Measurements from ENCODE around the gene KLHL29. TPM values are rescaled to one million over a fixed set of nuclear protein-coding genes. Genes with fewer than 3 reads are reported as not detected.

KLHL29 gene
- total RNA-seq, 6 experiments from 2014 or later: 1.2 to 10.2 (median 6.4) TPM

DNA sequence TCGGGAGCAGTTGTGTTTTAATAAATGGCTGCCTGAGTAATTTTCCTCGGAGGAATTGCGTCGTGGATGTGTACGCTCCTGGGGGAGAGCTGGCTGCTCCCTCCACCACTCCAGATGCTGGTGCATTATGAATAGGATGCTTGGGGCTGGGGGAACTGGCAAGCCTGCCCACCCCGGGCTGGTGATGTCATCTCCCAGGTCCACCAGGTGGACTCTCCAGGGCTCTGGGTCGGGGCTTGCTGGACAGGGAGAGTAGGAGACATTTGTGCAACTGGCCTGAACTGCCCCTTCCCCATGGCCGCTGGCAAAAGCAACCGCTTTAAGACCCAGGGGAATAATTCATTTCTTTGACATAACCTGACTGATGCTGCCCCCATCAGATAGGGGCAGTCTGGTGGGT, 158.7 kb downstream of the KLHL29 start:
- no peaks in the 10 kb centered on the region for H3K36me3 ChIP-seq
- intact Hi-C loops (cut with DNase I): no loop called here
- no peaks in the 10 kb centered on the region for H3K27me3 ChIP-seq
- H3K4me3 ChIP-seq: no peak overlapping the region
- TF ChIP-seq POLR2A (IDR thresholded peaks at IDR 0.05): no peak
- TF ChIP-seq, protein P1, sequence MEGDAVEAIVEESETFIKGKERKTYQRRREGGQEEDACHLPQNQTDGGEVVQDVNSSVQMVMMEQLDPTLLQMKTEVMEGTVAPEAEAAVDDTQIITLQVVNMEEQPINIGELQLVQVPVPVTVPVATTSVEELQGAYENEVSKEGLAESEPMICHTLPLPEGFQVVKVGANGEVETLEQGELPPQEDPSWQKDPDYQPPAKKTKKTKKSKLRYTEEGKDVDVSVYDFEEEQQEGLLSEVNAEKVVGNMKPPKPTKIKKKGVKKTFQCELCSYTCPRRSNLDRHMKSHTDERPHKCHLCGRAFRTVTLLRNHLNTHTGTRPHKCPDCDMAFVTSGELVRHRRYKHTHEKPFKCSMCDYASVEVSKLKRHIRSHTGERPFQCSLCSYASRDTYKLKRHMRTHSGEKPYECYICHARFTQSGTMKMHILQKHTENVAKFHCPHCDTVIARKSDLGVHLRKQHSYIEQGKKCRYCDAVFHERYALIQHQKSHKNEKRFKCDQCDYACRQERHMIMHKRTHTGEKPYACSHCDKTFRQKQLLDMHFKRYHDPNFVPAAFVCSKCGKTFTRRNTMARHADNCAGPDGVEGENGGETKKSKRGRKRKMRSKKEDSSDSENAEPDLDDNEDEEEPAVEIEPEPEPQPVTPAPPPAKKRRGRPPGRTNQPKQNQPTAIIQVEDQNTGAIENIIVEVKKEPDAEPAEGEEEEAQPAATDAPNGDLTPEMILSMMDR (IDR thresholded peaks at IDR 0.05): no peak
- WGBS (ENCODE audit: insufficient coverage, low coverage, low lambda C conversion rate, missing lambda C conversion rate): 84% methylated on average over 7 of the region's 9 CpGs
- no peak for ATAC-seq
- no peaks in the 10 kb centered on the region for H3K9me3 ChIP-seq
- no peak overlapping the region for H3K27ac ChIP-seq
- DNase-seq: no peak
- H3K4me1 ChIP-seq: no peaks in the 10 kb centered on the region

DNA sequence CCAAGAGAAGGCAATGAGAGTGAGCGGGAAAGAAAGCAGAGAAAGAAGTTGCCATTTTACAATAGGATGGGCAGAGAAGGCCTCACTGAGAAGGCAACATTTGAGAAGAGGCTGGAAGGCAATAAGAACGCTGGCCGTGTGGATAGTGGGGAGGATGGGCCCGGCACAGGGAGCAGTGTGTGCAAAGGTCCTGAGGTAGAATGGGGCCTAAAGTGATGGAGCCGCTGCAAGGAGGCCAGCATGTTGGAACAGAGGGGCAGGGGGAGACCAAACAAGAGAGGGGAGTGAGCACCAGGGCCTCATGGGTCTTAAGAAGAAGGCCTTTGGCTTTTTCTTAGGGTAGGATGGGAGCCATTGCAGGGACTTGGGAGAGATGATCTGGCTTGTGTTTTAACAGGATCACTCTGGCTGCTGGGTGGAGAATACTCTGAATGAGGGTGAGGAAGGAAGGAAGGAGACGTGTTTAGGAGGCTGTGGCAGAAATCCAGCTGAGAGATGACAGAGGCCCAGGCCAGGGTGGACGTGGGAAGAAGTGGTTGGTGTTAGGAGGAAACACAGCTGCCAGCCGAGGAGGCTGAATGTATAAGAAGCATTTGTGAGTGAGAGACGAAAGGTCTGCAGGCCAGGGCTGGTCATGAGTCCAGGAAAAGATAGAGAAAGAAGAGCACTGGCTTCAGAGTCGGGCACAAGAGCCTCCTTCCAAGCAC, 159.8 kb downstream of the KLHL29 start:
- ATAC-seq (no peak), DNase-seq (no peak)
- intact Hi-C loops (cut with DNase I): no loop called here
- Histone ChIP-seq H3K27ac (no peak overlapping the region), H3K9me3 (no peaks in the 10 kb centered on the region), H3K36me3 (no peaks in the 10 kb centered on the region), H3K4me3 (no peak overlapping the region), H3K27me3 (no peaks in the 10 kb centered on the region), H3K4me1 (no peaks in the 10 kb centered on the region)
- TF ChIP-seq POLR2A (IDR thresholded peaks at IDR 0.05): no peak
- TF ChIP-seq, protein P1 (IDR thresholded peaks at IDR 0.05): no peak
- WGBS (ENCODE audit: insufficient coverage, low coverage, low lambda C conversion rate, missing lambda C conversion rate): 76% methylated on average over 10 of the region's 10 CpGs

DNA sequence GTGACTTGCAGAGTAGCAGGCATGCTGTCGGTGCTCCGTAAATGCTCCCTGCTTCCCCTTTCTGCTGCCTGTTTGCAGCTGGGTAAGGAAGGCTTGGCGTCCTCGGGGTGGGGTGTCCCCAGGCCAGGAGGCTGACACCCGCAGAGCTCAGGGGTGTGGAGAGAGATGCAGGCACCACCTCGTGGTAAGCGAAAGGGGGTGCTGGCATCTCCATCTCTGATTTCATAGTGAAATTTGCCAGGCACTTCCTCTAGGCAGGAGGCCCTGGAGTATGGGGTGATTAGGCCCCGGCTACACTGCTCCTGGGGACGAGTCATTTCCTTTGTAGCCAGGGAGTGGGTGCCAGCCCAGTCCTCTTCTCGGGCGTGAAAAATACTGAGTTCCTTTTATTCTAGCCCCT, 160.4 kb downstream of the KLHL29 start:
- Histone ChIP-seq H3K9me3 (no peaks in the 10 kb centered on the region), H3K4me3 (no peak overlapping the region), H3K27ac (no peak overlapping the region), H3K4me1 (no peaks in the 10 kb centered on the region), H3K36me3 (no peaks in the 10 kb centered on the region), H3K27me3 (no peaks in the 10 kb centered on the region)
- TF ChIP-seq, protein P1 (IDR thresholded peaks at IDR 0.05): no peak
- TF ChIP-seq POLR2A (IDR thresholded peaks at IDR 0.05): no peak
- WGBS (ENCODE audit: insufficient coverage, low coverage, low lambda C conversion rate, missing lambda C conversion rate): 0% methylated on average over 2 of the region's 11 CpGs
- intact Hi-C loops (cut with DNase I): no loop called here
- ATAC-seq (no peak), DNase-seq (no peak)

DNA sequence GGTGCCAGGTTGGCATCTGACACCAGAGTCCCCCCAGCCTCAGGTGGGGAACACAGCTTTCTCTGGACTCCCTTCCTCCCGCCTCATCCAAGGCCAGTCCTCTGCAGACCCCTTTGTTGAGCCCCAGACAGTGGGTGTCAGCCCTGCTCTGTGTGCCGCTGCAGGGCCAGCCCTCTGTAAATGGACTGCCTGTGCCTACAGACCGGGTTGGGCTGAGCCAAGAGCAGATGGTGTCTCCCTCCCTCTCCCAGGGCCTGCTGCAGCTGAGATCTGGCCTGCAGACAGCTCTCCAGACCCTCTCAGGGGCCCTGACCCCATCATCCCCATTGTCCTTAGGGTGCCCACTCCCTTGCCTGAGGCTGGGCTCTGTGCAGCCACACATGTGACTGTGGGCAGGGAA, 160.8 kb downstream of the KLHL29 start:
- 100% methylated on average over 1 of the region's 3 CpGs for WGBS (ENCODE audit: insufficient coverage, low coverage, low lambda C conversion rate, missing lambda C conversion rate)

More for the DNA sequence above, 160.8 kb downstream of the KLHL29 start:
- DNase-seq: no peak
- intact Hi-C loops (cut with DNase I): no loop called here
- TF ChIP-seq, protein P1 (IDR thresholded peaks at IDR 0.05): no peak
- no peak for TF ChIP-seq POLR2A (IDR thresholded peaks at IDR 0.05)
- H3K9me3 ChIP-seq: no peaks in the 10 kb centered on the region
- no peak overlapping the region for H3K4me3 ChIP-seq
- no peaks in the 10 kb centered on the region for H3K36me3 ChIP-seq
- no peaks in the 10 kb centered on the region for H3K27me3 ChIP-seq
- no peak overlapping the region for H3K27ac ChIP-seq
- no peaks in the 10 kb centered on the region for H3K4me1 ChIP-seq
- ATAC-seq: no peak
